Measurements from ENCODE around the gene PTCD1. TPM values are rescaled to one million over a fixed set of nuclear protein-coding genes. Genes with fewer than 3 reads are reported as not detected.

PTCD1 gene
- total and polyA plus RNA-seq, 9 of the 15 experiments (the other 6 are each of a cell fraction or from before 2014, with no cell fraction given), result 0.46 to 17.1 (median 6.2) TPM

GRCh38 chr7:99397297-99397983, 41.2 kb downstream of the PTCD1 start:
- in situ Hi-C loops (cut with MboI) (no loop called here), intact Hi-C loops (cut with micrococcal nuclease) (no loop called here)
- Histone ChIP-seq H3K27ac (ENCODE audit: extremely low read depth, low read depth, low read length) (no peak overlapping the region), H3K9me3 (replicated peaks; ENCODE audit: control insufficient read depth, insufficient read depth, low read depth, low read length) (no peaks in the 10 kb centered on the region), H3K4me1 (replicated peaks in 1 of 2; ENCODE audit: control insufficient read depth in 2 of 2, insufficient read depth in 2 of 2, low read length in 2 of 2) (peaks cover 0 to 26% of the 10 kb centered on the region in 2 experiments; a peak in 2 of 5 replicates), H2AFZ (ENCODE audit: low read depth, low read length) (no peak overlapping the region), H3K4me3 (no peak overlapping the region), H3K9ac (ENCODE audit: insufficient read depth in 1 of 2, low read depth in 2 of 2, low read length in 2 of 2) (peak overlapping the region in 1 of 2 experiments; percentile 54; a peak in 2 of 4 replicates), H3K4me2 (ENCODE audit: insufficient read depth, low read length) (no peak overlapping the region), H3K79me2 (ENCODE audit: control insufficient read depth, insufficient read depth, low read length) (no peaks in the 10 kb centered on the region), H3K27me3 (ENCODE audit: control insufficient read depth in 2 of 2, insufficient read depth in 2 of 2, low read length in 2 of 2) (no peaks in the 10 kb centered on the region), H4K20me1 (replicated peaks; ENCODE audit: control insufficient read depth, insufficient read depth, low read length) (peaks cover 28% of the 10 kb centered on the region; the same call in 1 of the 2 replicates), H3K36me3 (ENCODE audit: control insufficient read depth, insufficient read depth, low read length) (peaks cover 96% of the 10 kb centered on the region), H3K9me1 (ENCODE audit: control insufficient read depth, insufficient read depth, low read length) (no peaks in the 10 kb centered on the region)
- no TSS peak for BruUV-seq (replicated peaks)
- POLR2A ChIA-PET, result interaction anchor here (0.7 to 4.0 kb wide), 3 partner anchors 10 to 11 kb away, joined by 3 to 50 read pairs (median 7); partner anchors contain the start of genes BUD31 and PDAP1
- DNase-seq (ENCODE audit: extremely low read depth in 1 of 4, low spot score in 3 of 4) (no peak), ATAC-seq (no peak), FAIRE-seq (no peak)
- CTCF ChIA-PET (ENCODE audit: low intra/inter-chr PET ratio), result no interaction called here
- peak in 1 of 2 experiments; percentile 58; a peak in 1 of 4 replicates for TF ChIP-seq MLX (CRISPR knock-in tag; conservative IDR thresholded peaks at IDR 0.05)
- peak; percentile 10 for TF ChIP-seq POLR2B (IDR thresholded peaks at IDR 0.05; ENCODE audit: low read depth, partially characterized antibody)
- peak; percentile 71 for TF ChIP-seq POLR2A (conservative IDR thresholded peaks at IDR 0.05)
- TF ChIP-seq SUPT5H (IDR thresholded peaks at IDR 0.05), result peak; percentile 55
- peak; percentile 75 for TF ChIP-seq POLR2G (IDR thresholded peaks at IDR 0.05; ENCODE audit: low read depth, low read length)
- TF ChIP-seq ZBTB33 (CRISPR knock-in tag; IDR thresholded peaks at IDR 0.05), result 0 out of 2 replicates have a peak, but pooled peaks have one; percentile 18
- TF ChIP-seq RBM22 (IDR thresholded peaks at IDR 0.05; ENCODE audit: low read depth, low read length, poor library complexity, severe bottlenecking), result peak; percentile 43
- peak; percentile 49 for TF ChIP-seq RBFOX2 (IDR thresholded peaks at IDR 0.05; ENCODE audit: low read depth, low read length)
- no peak for TF ChIP-seq FOXP1 (CRISPR knock-in tag; IDR thresholded peaks at IDR 0.05)
- TF ChIP-seq ZBED1 (IDR thresholded peaks at IDR 0.05), result 0 out of 2 replicates have a peak, but pooled peaks have one; percentile 11
- TF ChIP-seq SP1 (CRISPR knock-in tag; IDR thresholded peaks at IDR 0.05), result no peak
- WGBS (ENCODE audit: insufficient coverage, low coverage, missing lambda C conversion rate), result 88% methylated on average over 17 of the region's 18 CpGs
